Esophagus muscularis mucosa (tissue), 4 donors: ENCODE results near the gene GUCA2A.

Source experiments
- CTCF ChIP-seq, 3 experiments: fragments of 200-600 bp in 2 of 3; fragments of 450-650 bp in 1 of 3; sonication (generic) in 2 of 3; IDR thresholded peaks; one replicate each; pipeline ENCODE4 v1.5.1; 2017 to 2019; ENCODE audit warnings: antibody characterized with exemption in 3 of 3, mild to moderate bottlenecking in 2 of 3, moderate library complexity in 1 of 3
- EP300 ChIP-seq: sonication (generic); formaldehyde crosslinking; IDR thresholded peaks from one replicate; pipeline ENCODE4 v1.6.1; 2017; ENCODE audit warnings: antibody characterized with exemption
- POLR2A ChIP-seq: fragments of 450-650 bp; IDR thresholded peaks from one replicate; pipeline ENCODE4 v1.6.1; 2017; ENCODE audit warnings: antibody characterized with exemption, moderate library complexity, mild to moderate bottlenecking, low read depth

GRCh38 chr1:42206164-42206563 is 41.6 kb upstream of the GUCA2A start:
- TF ChIP-seq CTCF (IDR thresholded peaks at IDR 0.05): no peak
- TF ChIP-seq POLR2A: no peak
- TF ChIP-seq EP300: no peak
